NCI-H446 (cell line): Measurements from ENCODE around the gene PTPRCAP.

Source experiments
- DNase-seq, 2 experiments: peaks; one replicate each; lab custom pipeline; 2025; lab: John Stamatoyannopoulos, UW

Gene PTPRCAP

DNA sequence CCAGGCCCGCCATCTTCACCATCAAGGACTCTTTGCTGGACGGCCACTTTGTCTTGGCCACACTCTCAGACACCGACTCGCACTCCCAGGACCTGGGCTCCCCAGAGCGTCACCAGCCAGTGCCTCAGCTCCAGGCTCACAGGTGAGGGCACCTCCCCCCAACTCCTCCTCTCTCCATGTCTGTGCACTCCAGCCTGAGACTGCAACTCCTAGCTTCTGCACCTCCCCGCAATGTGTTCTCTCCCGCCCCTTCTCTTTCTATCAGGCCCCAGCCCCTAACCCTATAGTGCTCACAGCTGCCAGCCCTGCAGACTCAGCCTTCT, 41.3 kb downstream of the PTPRCAP start:
- DNase-seq: no peak

DNA sequence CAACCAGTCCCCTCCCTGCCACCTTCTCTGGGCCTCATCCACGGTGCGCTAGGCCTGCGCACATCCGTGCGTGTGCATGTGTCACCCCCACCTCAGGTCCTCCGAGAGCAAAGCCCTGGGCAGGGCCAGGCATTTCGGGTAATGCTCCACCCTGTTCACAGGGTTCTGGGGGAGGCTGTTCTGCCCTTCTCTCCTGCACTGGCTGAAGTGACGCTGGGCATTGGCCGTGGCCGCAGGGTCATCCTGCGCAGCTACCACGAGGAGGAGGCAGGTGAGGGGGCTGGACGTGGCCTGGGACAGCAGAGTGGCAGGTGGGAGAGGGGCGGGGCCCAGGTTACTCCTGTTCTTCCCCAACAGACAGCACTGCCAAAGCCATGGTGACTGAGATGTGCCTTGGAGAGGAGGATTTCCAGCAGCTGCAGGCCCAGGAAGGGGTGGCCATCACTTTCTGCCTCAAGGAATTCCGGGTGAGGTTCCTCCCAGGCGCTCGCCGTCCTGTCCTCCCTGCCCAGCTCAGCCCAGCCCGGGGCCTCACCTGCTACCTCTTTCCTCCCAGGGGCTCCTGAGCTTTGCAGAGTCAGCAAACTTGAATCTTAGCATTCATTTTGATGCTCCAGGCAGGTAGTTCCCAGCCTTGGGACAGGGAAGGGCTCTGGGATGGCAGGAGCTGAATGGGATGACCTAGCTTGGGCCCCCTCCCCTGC, 41.8 kb downstream of the PTPRCAP start:
- DNase-seq: no peak

DNA sequence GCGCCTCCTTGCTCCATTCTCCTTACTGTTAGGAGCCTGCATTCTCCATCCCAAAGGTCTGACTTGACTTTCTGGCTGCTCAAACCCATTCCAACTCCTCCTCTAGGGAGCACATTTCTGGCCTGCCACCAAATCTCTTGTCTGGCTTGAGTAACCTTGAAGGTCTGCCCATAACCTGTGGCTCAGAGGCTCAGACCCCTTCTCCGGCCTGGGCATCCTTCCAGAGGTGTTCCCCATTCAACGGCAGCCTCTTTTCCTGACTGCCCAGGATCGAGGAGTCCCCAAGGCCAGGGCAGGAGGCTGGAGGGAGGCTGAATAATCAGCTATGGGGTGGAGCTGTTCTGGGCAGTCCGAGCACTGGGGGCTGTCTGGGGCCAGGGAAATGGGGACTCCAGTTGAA, 43.5 kb downstream of the PTPRCAP start:
- no peak for DNase-seq

DNA sequence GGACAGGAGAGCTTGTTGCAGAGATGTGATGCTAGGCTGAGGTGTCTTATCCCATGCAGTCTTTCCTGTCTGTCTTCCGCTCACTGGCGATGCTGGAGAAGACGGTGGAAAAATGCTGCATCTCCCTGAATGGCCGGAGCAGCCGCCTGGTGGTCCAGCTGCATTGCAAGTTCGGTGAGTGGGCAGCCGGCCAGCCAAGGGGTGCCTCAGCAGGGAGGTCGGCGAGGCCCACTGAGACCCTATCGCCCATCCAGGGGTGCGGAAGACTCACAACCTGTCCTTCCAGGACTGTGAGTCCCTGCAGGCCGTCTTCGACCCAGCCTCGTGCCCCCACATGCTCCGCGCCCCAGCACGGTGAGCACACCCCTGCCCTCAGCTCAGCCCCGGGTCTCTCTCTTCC, 44.0 kb downstream of the PTPRCAP start:
- no peak for DNase-seq

DNA sequence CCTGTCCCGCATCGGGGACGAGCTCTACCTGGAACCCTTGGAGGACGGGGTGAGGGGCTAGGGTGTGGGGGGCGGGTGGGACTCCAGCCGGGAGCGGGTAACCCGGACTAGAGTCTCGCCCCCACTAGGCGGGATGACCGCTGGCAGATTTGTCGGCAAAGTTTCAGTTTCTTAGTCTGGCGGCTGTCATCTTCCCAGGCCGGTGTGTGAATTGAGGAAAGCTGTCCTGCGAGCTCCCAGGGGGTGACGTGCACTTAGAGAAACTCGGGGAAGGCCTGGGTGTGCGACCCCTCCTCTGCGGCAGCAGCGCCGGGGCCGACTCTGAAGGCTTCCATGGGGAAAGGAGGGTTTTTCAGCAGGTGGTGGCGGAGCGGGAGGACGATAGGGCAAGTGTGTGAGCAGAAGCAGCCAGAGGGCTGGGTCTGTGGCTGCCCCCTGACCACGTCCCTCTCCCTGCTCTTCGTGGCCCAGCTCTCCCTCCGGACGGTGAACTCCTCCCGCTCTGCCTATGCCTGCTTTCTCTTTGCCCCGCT, 45.2 kb downstream of the PTPRCAP start:
- DNase-seq: no peak

DNA sequence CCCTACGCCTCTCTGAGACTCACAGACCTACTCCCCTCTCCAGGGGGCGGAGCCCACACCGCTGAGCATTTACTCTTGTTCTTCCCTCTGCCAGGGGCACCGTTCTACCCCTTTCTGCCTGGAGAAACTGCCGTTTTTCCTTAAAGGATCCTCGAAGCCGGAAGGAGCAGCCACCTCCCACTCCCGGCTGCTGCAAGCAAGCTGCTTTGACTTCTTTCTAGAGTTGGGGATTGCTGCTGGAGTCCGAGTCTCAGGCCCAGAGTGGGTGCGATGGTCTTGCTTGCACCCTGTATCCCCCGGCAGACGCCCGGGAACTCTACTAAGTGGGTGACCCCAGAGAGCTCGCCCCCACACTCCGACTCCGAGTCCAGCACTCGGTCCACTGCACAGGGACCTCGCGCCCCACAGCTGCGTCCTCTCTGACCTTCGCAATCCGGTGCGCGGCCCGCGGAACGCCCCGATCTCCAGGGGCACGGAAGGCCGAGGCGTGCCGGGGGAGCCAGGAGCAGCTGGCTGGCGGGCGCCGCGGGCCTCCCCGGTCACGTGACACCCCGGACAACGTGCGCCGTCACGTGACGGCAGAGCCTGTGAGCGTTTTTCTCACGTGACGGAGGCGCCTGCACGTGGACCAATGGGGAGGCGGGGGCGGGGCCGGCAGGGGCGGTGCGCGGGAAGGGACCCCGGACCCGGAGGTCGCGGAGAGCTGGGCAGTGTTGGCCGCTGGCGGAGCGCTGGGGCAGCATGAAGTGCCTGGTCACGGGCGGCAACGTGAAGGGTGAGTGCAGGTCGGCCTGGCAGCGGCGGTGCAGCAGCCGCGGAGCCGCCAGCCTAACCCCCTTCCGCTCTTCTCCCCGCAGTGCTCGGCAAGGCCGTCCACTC, 45.9 kb downstream of the PTPRCAP start, which contains the start of gene RAD9A:
Gene RAD9A (plus strand): TSS at position 683 of the 879 bp plus-strand sequence. CDS start 59 bp downstream, at position 742.
- peak; percentile 87 to 97 for DNase-seq

DNA sequence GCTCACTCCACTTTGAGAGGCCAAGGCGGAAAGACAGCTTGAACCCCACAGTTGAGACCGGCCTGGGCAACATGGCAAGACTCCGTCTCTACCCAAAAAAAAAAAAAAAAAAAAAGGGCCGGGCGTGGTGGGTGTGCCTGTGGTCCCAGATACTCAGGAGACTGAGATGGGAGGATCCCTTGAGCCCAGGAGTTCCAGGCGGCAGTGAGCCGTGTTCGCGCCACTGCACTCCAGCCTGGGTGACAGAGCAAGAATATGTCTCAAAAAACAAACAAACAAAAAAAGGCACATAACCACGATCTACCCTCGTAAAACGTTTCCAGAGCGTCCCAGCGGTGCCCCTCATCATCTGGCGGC, 46.6 kb downstream of the PTPRCAP start:
- DNase-seq: no peak

DNA sequence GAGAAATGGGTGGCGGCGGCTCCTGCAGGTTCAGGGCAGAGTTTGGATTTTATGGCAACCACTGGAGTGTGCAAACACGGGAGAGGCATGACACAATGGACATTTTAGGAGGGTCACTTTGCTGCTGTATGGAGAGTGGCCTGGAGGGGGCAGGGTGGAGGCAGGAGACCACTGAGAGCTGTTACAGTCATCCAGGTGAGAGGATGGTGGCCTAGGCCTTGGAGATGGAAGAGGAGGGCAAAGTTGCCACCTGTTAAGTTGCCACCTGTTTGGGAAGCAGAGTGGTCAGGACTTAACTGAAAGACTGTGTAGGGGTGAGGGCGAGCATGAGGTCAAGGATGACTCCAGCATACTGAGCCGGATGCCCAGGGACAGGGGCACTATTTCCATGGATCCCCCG, 48.0 kb downstream of the PTPRCAP start:
- DNase-seq: peak in 1 of 2 experiments; percentile 26

DNA sequence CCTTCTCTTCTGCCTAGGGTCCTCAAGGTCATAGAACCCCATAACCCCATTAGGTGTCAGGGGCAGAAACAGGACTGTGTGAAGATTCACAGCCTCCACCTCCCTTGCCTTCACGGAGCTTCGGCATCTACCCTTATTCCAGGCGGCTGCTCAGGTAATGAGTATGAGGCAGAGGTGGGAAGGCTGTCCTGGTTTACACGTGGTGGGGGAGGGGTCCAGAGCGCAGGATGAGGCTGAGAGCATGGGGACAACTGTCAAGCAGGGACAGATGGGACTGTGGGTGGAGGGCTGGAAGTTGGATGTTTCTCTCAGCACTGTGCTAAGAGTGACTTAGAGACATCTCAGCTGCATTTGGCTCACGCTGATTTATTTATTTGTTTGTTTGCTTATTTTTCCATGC, 50.0 kb downstream of the PTPRCAP start:
- no peak for DNase-seq

DNA sequence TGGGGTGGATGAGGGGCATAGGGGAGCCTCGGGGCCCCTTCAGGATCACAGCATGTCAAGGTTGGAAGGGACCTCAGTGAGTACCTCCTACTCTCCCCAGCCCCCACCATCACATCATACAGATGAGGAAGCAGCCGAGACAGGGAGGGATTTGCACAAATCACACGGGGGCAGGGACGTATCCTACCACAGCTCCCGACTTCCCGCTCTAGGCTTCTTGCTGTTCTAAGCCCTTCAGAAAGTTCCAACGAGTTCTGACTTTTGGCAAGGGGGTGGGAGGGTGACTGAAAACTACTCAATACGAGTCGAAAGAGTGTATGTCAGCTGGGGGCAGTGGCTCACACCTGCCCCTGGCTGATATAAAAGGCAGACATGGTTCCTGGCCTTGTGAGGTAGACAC, 50.4 kb downstream of the PTPRCAP start:
- DNase-seq: no peak
